Measurements from ENCODE around the gene SMARCD2.
"Not testable (repeated sequence)": the region's sequence is repeated elsewhere in the genome, so short reads cannot be mapped to it uniquely, and the experiment has no call there.

The SMARCD2 gene

GRCh38 chr17:63848834-63849689 lies 6.6 kb upstream of the SMARCD2 start:
- H3K9me3 ChIP-seq (ENCODE audit: control insufficient read depth, low read length): no peaks in the 10 kb centered on the region
- H3K4me1 ChIP-seq (ENCODE audit: control insufficient read depth, insufficient read depth, low read length, poor library complexity, severe bottlenecking): no peaks in the 10 kb centered on the region
- WGBS, 2 experiments (ENCODE audit: insufficient coverage in 2 of 2): 73 to 77% methylated on average over 68 to 82 of the region's 82 CpGs
- no peak overlapping the region for H3K27ac ChIP-seq (ENCODE audit: low read depth, low read length, severe bottlenecking)
- no peak overlapping the region for H3K4me3 ChIP-seq (ENCODE audit: extremely low read depth, insufficient read depth, low read length, poor library complexity, severe bottlenecking)
- H3K36me3 ChIP-seq (ENCODE audit: control insufficient read depth, insufficient read depth, low read length): no peaks in the 10 kb centered on the region

- no peaks in the 10 kb centered on the region for H3K4me1 ChIP-seq (ENCODE audit: control insufficient read depth, insufficient read depth, low read length, poor library complexity, severe bottlenecking)
- no peak overlapping the region for H3K27ac ChIP-seq (ENCODE audit: low read depth, low read length, severe bottlenecking)
- H3K4me3 ChIP-seq (ENCODE audit: extremely low read depth, insufficient read depth, low read length, poor library complexity, severe bottlenecking): no peak overlapping the region
- H3K9me3 ChIP-seq (ENCODE audit: control insufficient read depth, low read length): no peaks in the 10 kb centered on the region
- 95 to 100% methylated on average over 2 to 3 of the region's 3 CpGs for WGBS, 2 experiments (ENCODE audit: insufficient coverage in 2 of 2)
- H3K36me3 ChIP-seq (ENCODE audit: control insufficient read depth, insufficient read depth, low read length): no peaks in the 10 kb centered on the region
Measured at GRCh38 chr17:63847525-63848249, 5.2 kb upstream of the SMARCD2 start.

- Histone ChIP-seq H3K36me3 (ENCODE audit: control insufficient read depth, insufficient read depth, low read length) (peaks cover 4% of the 10 kb centered on the region), H3K4me3 (ENCODE audit: extremely low read depth, insufficient read depth, low read length, poor library complexity, severe bottlenecking) (no peak overlapping the region), H3K27ac (ENCODE audit: low read depth, low read length, severe bottlenecking) (no peak overlapping the region), H3K9me3 (ENCODE audit: control insufficient read depth, low read length) (no peaks in the 10 kb centered on the region), H3K4me1 (ENCODE audit: control insufficient read depth, insufficient read depth, low read length, poor library complexity, severe bottlenecking) (peaks cover 8% of the 10 kb centered on the region)
- WGBS, 2 experiments (ENCODE audit: insufficient coverage in 2 of 2): no CpG with 5 or more reads among the region's 1 CpG
Measured at GRCh38 chr17:63845509-63845908, 3.0 kb upstream of the SMARCD2 start.

DNA sequence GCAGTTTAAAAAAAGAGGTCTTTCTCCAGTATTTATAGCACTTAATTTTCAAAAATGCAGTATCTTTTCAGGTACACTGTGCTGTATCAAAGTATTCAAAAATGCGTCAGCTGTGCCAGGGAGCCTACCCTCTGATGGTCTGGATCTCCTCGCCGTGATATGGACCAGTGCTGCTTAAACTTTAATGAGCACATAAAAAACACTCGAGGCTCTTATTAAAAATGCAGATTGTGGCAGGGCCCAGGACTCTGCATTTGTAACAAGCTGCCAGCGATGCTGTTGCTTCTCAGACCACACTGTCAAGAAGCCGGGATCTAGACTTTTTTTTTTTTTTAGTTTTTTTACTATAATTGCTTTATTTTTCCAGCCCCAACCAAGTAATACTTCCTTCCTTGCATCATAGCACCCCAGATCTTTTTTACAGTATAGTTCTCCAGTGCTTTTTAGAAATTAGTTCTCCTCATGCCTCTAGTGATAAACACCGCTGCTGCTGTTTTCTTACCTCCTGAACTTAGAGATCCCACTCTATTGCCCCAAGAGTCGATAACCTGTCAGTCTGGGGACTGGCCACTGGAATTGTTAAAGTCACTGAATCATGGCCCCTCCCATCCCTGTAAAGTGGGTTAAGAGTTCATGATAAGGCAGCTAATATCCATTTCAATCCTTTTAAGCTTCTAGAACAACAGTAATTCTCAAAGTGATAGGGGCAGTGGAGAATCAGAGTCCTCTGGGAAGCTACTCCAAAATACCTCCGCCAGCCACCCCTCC lies 1.6 kb upstream of the SMARCD2 start:
- WGBS, 2 experiments (ENCODE audit: insufficient coverage in 2 of 2): 90 to 98% methylated on average over 7 to 8 of the region's 9 CpGs
- no peak overlapping the region for H3K4me3 ChIP-seq (ENCODE audit: extremely low read depth, insufficient read depth, low read length, poor library complexity, severe bottlenecking)

DNA sequence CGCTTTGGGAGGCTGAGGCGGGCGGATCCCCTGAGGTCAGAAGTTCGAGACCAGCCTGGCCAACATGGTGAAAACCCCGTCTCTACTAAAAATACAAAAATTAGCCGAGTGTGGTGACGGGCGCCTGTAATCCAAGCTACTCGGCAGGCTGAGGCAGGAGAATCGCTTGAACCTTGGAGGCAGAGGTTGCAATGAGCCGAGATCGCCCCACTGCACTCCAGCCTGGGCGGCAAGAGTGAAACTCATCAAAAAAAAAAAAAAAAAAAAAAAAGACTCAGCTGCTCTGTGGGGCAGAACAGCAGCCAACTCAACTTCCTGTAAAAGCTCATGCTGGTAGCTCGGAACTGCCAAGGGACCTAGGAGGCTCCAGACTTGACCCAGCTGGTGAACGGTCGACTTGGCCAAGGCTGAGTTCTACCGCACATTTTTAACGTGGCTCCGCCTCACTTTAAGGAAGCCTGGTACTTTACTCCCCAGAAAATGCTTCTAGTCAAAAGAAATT lies 953 bp upstream of the SMARCD2 start:
- Histone ChIP-seq H3K4me3 (ENCODE audit: extremely low read depth, insufficient read depth, low read length, poor library complexity, severe bottlenecking) (peak overlapping the region; percentile 90), H3K27ac (ENCODE audit: low read depth, low read length, severe bottlenecking) (peak overlapping the region; percentile 45)
- not testable (repeated sequence) for H3K36me3 ChIP-seq (ENCODE audit: control insufficient read depth, insufficient read depth, low read length); H3K4me1 ChIP-seq (ENCODE audit: control insufficient read depth, insufficient read depth, low read length, poor library complexity, severe bottlenecking); H3K9me3 ChIP-seq (ENCODE audit: control insufficient read depth, low read length)
- 73 to 82% methylated on average over 10 to 16 of the region's 19 CpGs for WGBS, 2 experiments (ENCODE audit: insufficient coverage in 2 of 2)

More for the DNA sequence above, 1.6 kb upstream of the SMARCD2 start:
- Histone ChIP-seq H3K4me1 (ENCODE audit: control insufficient read depth, insufficient read depth, low read length, poor library complexity, severe bottlenecking) (peaks cover 9% of the 10 kb centered on the region), H3K36me3 (ENCODE audit: control insufficient read depth, insufficient read depth, low read length) (peaks cover 4% of the 10 kb centered on the region), H3K9me3 (ENCODE audit: control insufficient read depth, low read length) (no peaks in the 10 kb centered on the region), H3K27ac (ENCODE audit: low read depth, low read length, severe bottlenecking) (no peak overlapping the region)

DNA sequence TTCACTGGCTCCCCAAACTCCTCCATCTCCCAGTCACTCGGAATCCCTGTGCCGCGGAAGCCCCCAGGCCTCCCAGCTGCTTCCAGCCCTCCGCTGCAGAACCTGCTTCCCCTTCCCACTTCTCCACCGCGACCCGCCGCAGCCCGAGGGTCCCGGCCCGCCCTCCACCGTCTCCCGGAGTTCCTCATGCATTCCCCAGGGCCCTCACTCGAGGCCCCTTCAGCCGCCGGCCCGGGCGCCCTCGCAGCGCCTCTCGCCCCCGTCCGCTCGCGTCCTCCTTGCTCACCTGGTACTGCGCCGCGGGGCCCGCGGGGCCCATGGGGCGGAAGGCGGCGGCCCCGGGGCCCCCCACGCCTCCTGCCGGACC lies 329 bp downstream of the SMARCD2 start:
- H3K9me3 ChIP-seq (ENCODE audit: control insufficient read depth, low read length): no peaks in the 10 kb centered on the region
- H3K36me3 ChIP-seq (ENCODE audit: control insufficient read depth, insufficient read depth, low read length): peaks cover 13% of the 10 kb centered on the region
- H3K4me1 ChIP-seq (ENCODE audit: control insufficient read depth, insufficient read depth, low read length, poor library complexity, severe bottlenecking): peaks cover 9% of the 10 kb centered on the region
- H3K4me3 ChIP-seq (ENCODE audit: extremely low read depth, insufficient read depth, low read length, poor library complexity, severe bottlenecking): peak overlapping the region; percentile 90
- peak overlapping the region; percentile 71 for H3K27ac ChIP-seq (ENCODE audit: low read depth, low read length, severe bottlenecking)
- 0 to 1% methylated on average over 23 to 33 of the region's 36 CpGs for WGBS, 2 experiments (ENCODE audit: insufficient coverage in 2 of 2)

DNA sequence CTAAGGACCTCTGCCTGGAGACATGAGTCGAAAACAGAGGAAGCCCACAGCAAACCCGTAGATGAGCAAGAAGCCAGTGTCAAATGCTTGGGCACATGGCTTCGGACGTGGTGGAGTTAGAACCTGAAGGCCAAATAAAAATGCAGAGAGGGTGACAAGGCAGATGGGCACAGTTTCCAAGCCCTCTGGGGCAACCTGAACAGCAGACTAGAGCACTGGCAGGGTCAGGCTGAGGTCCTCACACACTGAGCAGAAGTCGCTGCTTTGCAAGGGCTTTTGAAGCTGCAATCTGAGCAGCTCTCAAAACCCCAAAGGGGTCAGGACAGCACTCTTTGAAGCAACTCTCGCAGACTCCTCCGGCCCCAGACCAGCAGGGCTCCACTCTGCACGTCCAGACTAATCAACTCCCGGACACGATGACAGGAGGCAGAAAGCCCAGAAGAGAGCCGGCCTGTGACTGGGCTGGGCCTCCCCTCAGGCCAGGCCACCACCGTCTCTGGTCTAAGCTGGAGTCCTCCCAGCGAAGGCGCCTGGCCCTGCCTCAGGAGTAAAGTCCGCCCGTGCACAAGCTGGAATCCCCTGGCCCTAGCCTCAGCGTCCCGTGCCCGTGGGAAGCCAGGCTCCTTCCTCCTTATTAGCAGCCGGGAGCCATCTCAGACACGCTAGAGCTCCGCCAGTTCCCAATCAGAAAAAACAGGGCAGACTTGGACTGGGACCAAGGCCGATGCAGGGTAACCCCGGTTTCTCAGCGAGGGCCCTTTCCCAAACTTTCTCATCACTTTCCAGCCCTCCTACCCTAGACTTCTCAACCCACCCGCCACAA lies 924 bp downstream of the SMARCD2 start:
- 19 to 20% methylated on average over 18 to 22 of the region's 26 CpGs for WGBS, 2 experiments (ENCODE audit: insufficient coverage in 2 of 2)

GRCh38 chr17:63840591-63841349 lies 1.7 kb downstream of the SMARCD2 start:
- H3K4me3 ChIP-seq (ENCODE audit: extremely low read depth, insufficient read depth, low read length, poor library complexity, severe bottlenecking): peak overlapping the region; percentile 90
- H3K36me3 ChIP-seq (ENCODE audit: control insufficient read depth, insufficient read depth, low read length): peaks cover 24% of the 10 kb centered on the region
- H3K4me1 ChIP-seq (ENCODE audit: control insufficient read depth, insufficient read depth, low read length, poor library complexity, severe bottlenecking): peaks cover 9% of the 10 kb centered on the region
- WGBS, 2 experiments (ENCODE audit: insufficient coverage in 2 of 2): 90 to 97% methylated on average over 3 to 4 of the region's 4 CpGs
- H3K9me3 ChIP-seq (ENCODE audit: control insufficient read depth, low read length): no peaks in the 10 kb centered on the region
- H3K27ac ChIP-seq (ENCODE audit: low read depth, low read length, severe bottlenecking): peak overlapping the region; percentile 75

More for the DNA sequence above, 924 bp downstream of the SMARCD2 start:
- Histone ChIP-seq H3K4me3 (ENCODE audit: extremely low read depth, insufficient read depth, low read length, poor library complexity, severe bottlenecking) (peak overlapping the region; percentile 90), H3K9me3 (ENCODE audit: control insufficient read depth, low read length) (no peaks in the 10 kb centered on the region), H3K27ac (ENCODE audit: low read depth, low read length, severe bottlenecking) (peak overlapping the region; percentile 75), H3K4me1 (ENCODE audit: control insufficient read depth, insufficient read depth, low read length, poor library complexity, severe bottlenecking) (peaks cover 9% of the 10 kb centered on the region), H3K36me3 (ENCODE audit: control insufficient read depth, insufficient read depth, low read length) (peaks cover 18% of the 10 kb centered on the region)

DNA sequence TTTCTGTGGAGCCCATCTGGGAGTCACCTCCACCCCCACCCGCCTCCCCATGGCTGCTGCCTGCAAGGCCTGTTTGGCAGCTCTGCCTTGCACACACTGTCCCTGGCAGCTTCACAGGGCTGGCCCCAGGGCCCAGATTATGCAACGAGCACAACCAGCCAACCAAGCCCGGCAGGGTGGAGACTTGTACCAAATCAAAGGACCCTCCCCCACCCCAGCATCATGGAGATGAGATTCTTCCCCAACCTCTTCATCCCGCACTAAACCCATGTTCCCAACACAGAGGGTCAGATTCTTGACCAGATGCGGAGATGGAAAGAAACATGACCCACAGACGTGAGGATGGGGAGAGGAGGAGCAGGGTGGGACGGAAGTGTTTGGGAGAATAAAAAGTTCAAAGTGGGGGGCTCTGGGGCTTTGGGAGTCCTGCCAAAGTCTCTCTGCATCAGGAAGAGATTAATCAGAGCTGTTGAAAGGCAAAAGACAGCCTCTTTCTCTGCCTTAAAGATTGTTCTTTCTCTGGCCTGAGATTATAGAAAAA lies 3.8 kb downstream of the SMARCD2 start:
- no peak overlapping the region for H3K27ac ChIP-seq (ENCODE audit: low read depth, low read length, severe bottlenecking)
- H3K9me3 ChIP-seq (ENCODE audit: control insufficient read depth, low read length): no peaks in the 10 kb centered on the region
- peaks cover 44% of the 10 kb centered on the region for H3K36me3 ChIP-seq (ENCODE audit: control insufficient read depth, insufficient read depth, low read length)
- whole genome bisulfite sequencing, 2 experiments (ENCODE audit: insufficient coverage in 2 of 2): 82 to 86% methylated on average over 5 of the region's 7 CpGs
- H3K4me1 ChIP-seq (ENCODE audit: control insufficient read depth, insufficient read depth, low read length, poor library complexity, severe bottlenecking): peaks cover 9% of the 10 kb centered on the region
- H3K4me3 ChIP-seq (ENCODE audit: extremely low read depth, insufficient read depth, low read length, poor library complexity, severe bottlenecking): no peak overlapping the region
